Spleen (tissue), 7 donors: ENCODE data around the gene PHRF1.

Source experiments
- CTCF ChIP-seq, 11 experiments: fragments of 200-600 bp in 7 of 11; fragments of 450-650 bp in 4 of 11; sonication (generic) in 4 of 11; IDR thresholded peaks in 8 of 11; conservative IDR thresholded peaks in 3 of 11; 1 replicate in 7 of 11; 2 replicates in 4 of 11; pipeline versions ENCODE4 v1.4.0 to v1.8.0; 2016 to 2021; ENCODE audit warnings: antibody characterized with exemption in 11 of 11, inconsistent platforms in 4 of 11, mild to moderate bottlenecking in 1 of 11
- POLR2A ChIP-seq, 3 donors: fragments of 450-650 bp; IDR thresholded peaks; one replicate each; pipeline ENCODE4 v1.5.1; 2017; ENCODE audit warnings: antibody characterized with exemption in 3 of 3, mild to moderate bottlenecking in 1 of 3
- POLR2AphosphoS5 ChIP-seq, 3 donors: sonication (generic); formaldehyde crosslinking; IDR thresholded peaks; one replicate each; pipeline ENCODE4 v1.5.1; 2017; ENCODE audit warnings: antibody characterized with exemption in 3 of 3
- donor health status: DM: no; HTN: no; CAD: no; lungs with moderate emphysema.
- donor health status: DM: no; HTN: no; CAD: no.
- donor health status: DM: no; HTN: no; CAD: no.

- TF ChIP-seq CTCF (IDR thresholded peaks at IDR 0.05 in 8 of 11, conservative IDR thresholded peaks at IDR 0.05 in 3 of 11) = no peak
- no peak for TF ChIP-seq POLR2AphosphoS5 (IDR thresholded peaks at IDR 0.05)
- no peak for TF ChIP-seq POLR2A (IDR thresholded peaks at IDR 0.05)
These were observed 33.1 kb downstream of the PHRF1 start for GRCh38 chr11:609341-609811.
